RCC 7860 (cell line): ENCODE data around the gene CASKIN2.
"Not testable (repeated sequence)": the region's sequence is repeated elsewhere in the genome, so short reads cannot be mapped to it uniquely, and the experiment has no call there.

Experiments used
- DNase-seq: peaks from one replicate; pipeline ENCODE4 v3.0.0-alpha.2; 2015; ENCODE audit warnings: low spot score
- FAIRE-seq: peaks from 2 replicates; lab custom pipeline; 2012; peaks lifted over from hg19 to GRCh38; lab: Jason Lieb, UNC

The CASKIN2 gene

DNA sequence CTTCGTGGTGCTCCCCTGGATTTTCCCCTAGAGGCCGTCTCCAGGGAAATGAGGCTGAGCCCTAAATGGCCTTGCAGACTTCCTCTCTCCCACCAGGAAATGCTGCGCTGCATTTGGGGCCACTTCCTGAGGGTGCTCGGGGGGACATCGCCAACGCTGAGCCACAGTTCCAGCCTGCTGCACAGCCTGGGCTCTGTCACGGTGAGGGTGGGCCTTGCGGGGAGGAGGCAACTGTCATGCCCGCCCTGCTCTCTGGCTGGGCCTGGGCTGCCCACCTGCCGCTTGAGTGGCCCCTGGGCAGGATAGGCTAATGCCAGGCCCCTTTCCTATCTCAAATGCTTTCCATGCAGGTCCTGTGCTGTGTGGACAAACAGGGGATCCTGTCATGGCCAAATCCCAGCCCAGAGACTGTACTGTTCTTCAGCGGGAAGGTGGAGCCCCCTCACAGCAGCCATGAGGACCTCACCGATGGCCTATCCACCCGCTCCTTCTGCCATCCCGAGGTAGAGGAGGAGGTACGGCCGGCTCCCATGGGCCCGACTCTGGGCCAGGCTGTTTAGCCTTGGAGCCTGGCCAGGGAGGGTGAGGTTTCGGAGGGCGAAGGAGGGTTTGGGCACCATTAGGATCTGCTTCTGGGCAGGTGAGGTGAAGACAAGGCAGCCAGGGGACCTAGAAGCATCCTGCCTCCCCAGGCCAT is 24.2 kb downstream of the CASKIN2 start:
- FAIRE-seq (no peak), DNase-seq (no peak)

DNA sequence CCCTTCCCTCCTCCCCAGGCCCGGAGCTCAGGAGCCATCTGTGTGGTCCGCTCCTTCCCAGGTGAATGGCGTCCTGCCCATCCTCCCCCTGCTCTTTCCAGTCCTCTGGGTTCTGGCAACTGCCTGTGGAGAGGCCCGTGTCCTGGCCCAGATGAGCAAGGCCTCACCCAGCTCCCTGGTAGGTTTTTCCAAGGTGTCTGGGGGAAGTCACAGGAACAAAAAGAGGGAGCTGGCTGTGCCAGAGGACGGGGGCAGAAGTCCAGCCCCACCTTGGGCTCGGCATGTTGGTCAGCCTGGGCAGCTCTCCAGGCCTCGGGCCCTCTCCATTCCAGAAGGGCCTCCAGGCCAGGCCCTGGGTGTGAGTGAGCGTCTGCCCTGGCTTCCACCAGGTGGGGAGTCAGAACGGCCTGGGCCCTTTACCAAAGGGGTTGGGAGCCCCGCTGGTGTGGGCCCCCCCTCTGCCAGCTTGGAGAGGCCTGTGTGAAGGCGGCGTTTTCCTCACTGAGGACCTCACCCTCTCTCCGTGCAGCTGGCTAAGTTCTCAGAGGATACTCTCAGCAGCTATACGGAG is 25.1 kb downstream of the CASKIN2 start:
- DNase-seq = no peak
- FAIRE-seq = no peak

DNA sequence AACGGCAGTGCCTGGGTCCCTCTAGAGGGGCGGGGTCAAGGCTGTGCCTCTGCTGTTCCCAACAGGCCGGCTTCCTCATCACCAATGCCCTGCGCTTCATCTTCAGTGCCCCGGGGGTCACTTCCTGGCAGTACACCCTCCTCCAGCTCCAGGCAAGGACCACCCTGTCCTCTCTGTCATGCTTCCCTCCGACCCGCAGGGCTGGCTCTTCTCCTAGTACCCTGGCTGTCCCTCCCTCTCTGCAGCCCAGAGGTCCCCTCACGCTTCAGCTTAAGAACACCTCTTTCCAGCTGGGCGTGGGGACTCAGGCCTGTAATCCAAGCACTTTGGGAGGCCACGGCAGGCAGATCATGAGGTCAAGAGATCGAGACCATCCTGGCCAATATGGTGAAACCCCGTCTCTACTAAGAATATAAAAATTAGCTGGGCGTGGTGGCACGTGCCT is 25.8 kb downstream of the CASKIN2 start:
- no peak for DNase-seq
- FAIRE-seq = no peak

GRCh38 chr17:75488693-75489510 is 26.4 kb downstream of the CASKIN2 start:
- no peak for DNase-seq
- no peak for FAIRE-seq

DNA sequence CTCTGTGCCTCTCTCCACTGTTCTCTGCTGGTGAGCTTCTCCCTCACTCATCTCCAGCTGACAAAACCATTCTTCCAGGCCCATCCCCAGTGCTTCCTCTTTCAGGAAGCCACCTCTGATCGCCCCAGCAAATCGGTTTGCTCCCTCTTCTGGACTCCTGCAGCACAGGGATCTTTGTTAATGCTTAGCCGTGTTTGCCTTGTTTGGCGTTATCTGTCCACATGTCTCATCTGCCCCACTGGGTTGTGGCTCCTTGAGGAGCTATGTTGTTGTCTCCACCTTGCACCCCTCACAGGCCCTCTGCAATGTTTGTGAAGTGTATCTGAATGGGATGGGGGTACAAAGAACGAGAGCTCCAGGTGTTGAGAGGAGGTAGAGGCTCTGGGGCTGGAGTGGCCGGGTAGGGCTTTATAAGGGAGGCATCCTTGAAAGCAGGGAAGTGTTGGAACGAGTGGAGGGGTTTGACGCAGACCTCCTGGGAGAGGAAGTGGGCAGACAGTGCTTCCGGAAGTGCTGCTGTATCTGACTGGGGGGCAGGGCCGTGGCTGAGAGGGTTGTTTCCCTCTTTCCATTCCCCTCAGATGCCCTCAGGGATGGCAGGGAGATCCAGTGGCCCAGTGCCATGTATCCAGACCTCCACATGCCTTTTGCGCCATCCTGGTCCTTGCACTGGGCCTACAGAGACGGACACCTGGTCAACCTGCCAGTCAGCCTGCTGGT is 27.8 kb downstream of the CASKIN2 start:
- no peak for FAIRE-seq
- DNase-seq = no peak

- no peak for DNase-seq
- no peak for FAIRE-seq
These were observed 28.4 kb downstream of the CASKIN2 start for GRCh38 chr17:75486951-75487350.

GRCh38 chr17:75486151-75486550 is 29.2 kb downstream of the CASKIN2 start:
- no peak for FAIRE-seq

DNA sequence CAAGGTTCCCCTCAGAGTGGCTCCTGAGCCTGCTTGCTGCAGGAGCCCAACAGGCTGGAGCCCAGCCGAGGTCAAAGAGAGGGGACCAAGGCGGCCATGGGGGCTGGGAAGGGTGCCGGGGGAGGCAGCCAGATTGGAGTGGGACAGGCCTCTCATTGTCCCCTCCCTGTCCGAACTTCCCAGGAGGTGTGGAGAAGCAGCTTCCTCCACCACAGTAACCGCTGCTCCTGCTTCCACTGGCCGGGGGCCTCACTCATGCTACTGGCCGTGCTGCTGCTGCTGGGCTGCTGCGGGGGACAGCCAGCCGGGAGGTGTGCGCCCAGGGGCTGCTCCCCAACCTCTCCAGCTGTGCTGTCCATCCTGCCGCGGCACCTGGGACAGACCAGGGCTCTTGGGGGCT is 29.6 kb downstream of the CASKIN2 start:
- no peak for DNase-seq
- FAIRE-seq = no peak

More at GRCh38 chr17:75486151-75486550, 29.2 kb downstream of the CASKIN2 start:
- DNase-seq = no peak

GRCh38 chr17:75482098-75482942 is 33.0 kb downstream of the CASKIN2 start:
- DNase-seq (no peak), FAIRE-seq (no peak)

DNA sequence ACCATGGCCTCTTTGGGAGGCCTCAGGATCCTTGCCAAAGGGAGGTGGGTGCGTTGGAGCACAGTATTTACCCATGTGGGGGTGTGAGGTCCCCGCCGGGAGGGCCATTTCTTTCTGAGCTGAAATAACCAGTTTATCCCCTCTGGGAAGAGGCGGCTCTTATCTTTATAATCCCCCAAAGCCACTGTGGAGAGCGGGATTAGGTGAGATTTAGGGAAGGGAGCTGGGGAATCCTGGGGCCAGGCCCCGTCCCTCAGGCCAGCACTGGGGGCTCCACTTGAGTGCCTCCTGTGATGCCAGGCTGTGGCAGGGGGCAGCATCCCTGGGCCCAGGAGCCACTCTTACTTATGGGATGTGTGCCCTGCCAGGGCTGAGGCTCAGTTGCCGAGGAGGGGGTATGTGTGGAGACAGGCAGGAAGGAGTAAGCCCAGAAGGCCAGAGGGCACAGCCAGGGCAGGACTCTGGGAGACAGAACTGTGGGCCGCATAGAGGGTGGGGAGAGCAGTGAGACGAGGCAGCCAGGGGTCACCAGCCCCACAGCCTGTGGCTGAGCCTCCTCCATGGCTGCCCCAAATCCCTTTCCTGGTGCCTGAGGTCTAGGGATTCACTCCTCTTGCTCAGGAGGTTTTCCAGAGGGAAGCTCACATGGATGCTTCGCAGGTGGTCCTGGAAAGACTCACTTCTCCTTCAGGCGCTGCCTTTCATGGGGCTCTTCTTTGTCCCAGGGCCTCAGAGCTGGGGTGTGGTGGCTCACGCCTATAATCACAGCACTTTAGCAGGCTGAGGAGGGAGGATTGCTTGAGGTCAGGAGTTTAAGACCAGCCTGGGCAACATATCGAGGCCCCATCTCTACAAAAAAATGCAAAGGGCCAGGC is 33.9 kb downstream of the CASKIN2 start:
- FAIRE-seq (no peak), DNase-seq (no peak)

- no peak for DNase-seq
- no peak for FAIRE-seq
These were observed 35.1 kb downstream of the CASKIN2 start for GRCh38 chr17:75480281-75480680.

GRCh38 chr17:75478508-75478907 is 36.8 kb downstream of the CASKIN2 start:
- FAIRE-seq (no peak), DNase-seq (no peak)

DNA sequence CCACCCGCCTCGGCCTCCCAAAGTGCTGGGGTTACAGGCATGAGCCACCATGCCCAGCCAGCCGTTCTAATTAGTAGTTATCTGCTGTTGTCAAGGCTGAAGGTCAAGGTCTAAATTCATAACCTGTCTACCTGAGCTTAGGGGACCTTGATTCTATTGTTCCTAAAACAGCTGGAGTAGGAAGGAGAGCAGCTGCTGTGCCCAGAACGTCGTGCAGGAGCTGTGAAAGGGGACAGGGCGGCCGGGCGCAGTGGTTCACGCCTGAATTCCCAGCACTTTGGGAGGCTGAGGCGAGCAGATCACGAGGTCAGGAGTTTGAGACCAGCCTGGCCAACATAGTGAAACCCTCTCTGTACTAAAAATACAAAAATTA is 37.9 kb downstream of the CASKIN2 start:
- not testable (repeated sequence) for DNase-seq, FAIRE-seq

DNA sequence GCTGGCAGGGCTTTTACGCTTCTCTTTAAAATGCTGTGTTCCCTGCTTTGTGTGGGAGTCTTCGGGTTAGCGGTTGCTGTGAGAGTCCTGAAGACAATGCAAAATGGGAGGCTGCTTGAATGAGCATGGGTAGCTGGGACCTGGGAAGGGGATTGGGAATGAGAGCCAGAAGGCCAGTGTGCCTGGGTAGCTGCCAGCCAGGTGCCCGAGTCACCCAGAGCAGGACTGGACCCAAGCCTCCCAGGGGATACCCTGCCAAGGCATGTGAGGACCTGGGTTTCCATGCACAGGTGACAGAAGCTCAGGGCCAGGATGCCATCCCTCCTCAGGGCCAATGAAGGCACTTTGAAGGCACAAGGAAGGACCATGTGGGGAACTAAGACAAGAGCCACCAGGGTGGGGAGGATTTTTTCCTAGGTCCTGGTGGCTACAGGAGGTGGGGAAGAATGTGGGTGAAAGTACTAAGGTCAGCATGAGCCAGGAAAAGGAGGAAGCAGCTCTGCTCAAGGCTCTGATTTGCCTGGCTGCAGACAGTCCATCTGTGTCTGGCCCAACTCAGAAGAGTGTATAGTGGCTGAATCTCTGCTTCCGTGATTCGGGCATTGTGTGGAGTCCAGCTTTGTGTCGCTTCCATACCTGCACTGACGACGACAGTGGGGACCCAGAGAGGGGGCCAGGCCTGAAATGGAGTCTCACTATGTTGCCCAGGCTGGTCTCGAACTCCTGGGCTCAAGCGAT is 38.4 kb downstream of the CASKIN2 start:
- FAIRE-seq (no peak), DNase-seq (no peak)

GRCh38 chr17:75476271-75476671 is 39.1 kb downstream of the CASKIN2 start:
- FAIRE-seq (no peak), DNase-seq (no peak)

- no peak for FAIRE-seq
- DNase-seq = no peak
These were observed 39.5 kb downstream of the CASKIN2 start for GRCh38 chr17:75475851-75476250.

DNA sequence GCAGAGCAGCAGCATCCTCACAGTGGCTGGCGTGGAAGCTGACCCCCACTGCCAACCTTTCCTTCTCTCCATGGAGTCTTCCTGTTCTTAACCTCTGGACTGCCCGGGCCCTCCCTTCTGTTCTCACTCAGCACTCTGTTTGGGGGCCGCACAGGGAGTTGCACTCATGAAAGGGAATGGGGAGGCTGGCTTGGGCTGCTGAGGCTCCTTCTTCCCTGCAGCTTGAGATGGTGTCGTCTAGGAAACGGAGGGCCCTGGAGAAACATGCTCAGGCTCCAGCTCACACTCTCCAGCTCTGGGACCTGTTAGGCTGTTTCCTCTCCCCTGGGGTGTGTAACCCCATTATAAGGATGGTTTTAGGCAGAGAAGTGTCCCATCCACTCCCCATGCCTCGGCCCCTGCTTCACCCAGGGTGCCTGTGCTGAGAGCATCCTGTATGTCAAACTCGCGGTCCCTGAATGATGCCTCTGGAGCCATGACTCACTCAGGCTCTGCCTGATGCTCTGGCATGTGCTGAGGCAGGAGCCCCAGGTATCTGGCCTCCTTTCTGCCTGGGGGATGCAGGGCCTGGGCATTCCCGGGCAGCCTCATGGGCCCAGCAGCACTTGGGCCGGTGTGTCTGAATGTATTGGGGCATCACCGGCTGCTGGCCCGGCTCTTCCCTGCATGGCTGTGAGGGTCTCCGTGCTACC is 40.0 kb downstream of the CASKIN2 start:
- DNase-seq (no peak), FAIRE-seq (no peak)

GRCh38 chr17:75474736-75475135 is 40.6 kb downstream of the CASKIN2 start:
- DNase-seq (no peak), FAIRE-seq (no peak)
